GM12878 (cell line): ENCODE results near the gene N4BP2L1. TPM values are rescaled to one million over a fixed set of nuclear protein-coding genes. Genes with fewer than 3 reads are reported as not detected.

ENCODE experiments used
- ATAC-seq: fragments of 200-7000 bp; cut with Tn5 transposase; 3 replicates; pipeline ENCODE4 v1.9.1; 2020; ENCODE audit warnings: mild to moderate bottlenecking, moderate library complexity
- BruUV-seq: library from RNA; stranded (reverse); fragments of 400-500 nt; replicated peaks from 2 replicates; lab custom pipeline; 2021; lab: Mats Ljungman, UMichigan
- CTCF ChIA-PET: fragments of 300-600 bp; sonication (Branson Sonifier 250); formaldehyde crosslinking; extraction: SDS; loops from one replicate; lab custom pipeline; 2021; ENCODE audit warnings: inconsistent platforms; lab: Yijun Ruan, JAX
- POLR2A ChIA-PET: fragments of 350-600 bp; formaldehyde crosslinking; extraction: SDS; loops from one replicate; lab custom pipeline; 2021; ENCODE audit warnings: inconsistent platforms; lab: Charles Lee
- RAD21 ChIA-PET: fragments of 300-600 bp; sonication (Branson Sonifier 250); formaldehyde crosslinking; loops from one replicate; lab custom pipeline; 2023; ENCODE audit warnings: antibody characterized with exemption; ENCODE audit not compliant: unreplicated experiment; lab: Charles Lee
- SMC1A ChIA-PET: fragments of 300-600 bp; sonication (Branson Sonifier 250); formaldehyde crosslinking; loops from one replicate; lab custom pipeline; 2023; ENCODE audit not compliant: unreplicated experiment, uncharacterized antibody; lab: Charles Lee
- DNase-seq: peaks from one replicate; pipeline ENCODE4 v3.0.0-alpha.2; 2011; ENCODE audit warnings: low read depth, low spot score
- FAIRE-seq: peaks from 3 replicates; lab custom pipeline; 2011; peaks lifted over from hg19 to GRCh38; lab: Jason Lieb, UNC
- H2AFZ ChIP-seq: 2 replicates; pipeline ENCODE4 v1.6.0; 2011; ENCODE audit warnings: low read depth, low read length, control low read depth; ENCODE audit not compliant: control insufficient read depth
- H3K27ac ChIP-seq: 2 replicates; pipeline ENCODE4 v1.5.1; 2011; ENCODE audit warnings: control low read depth; ENCODE audit not compliant: control insufficient read depth, insufficient read depth
- H3K27me3 ChIP-seq, 2 experiments: replicated peaks in 1 of 2; 2 replicates each; pipeline versions ENCODE4 v1.6.0 to v1.6.1; 2011; ENCODE audit warnings: low read length in 1 of 2; ENCODE audit not compliant: control insufficient read depth in 2 of 2, insufficient read depth in 2 of 2
- H3K36me3 ChIP-seq, 2 experiments: 2 replicates each; pipeline ENCODE4 v1.5.1; 2011; ENCODE audit warnings: low read length in 1 of 2; ENCODE audit not compliant: control insufficient read depth in 2 of 2, insufficient read depth in 2 of 2
- H3K4me1 ChIP-seq: 2 replicates; pipeline ENCODE4 v1.6.1; 2011; ENCODE audit warnings: mild to moderate bottlenecking, low read length, moderate library complexity, mixed read lengths; ENCODE audit not compliant: control insufficient read depth, insufficient read depth
- H3K4me2 ChIP-seq: 2 replicates; pipeline ENCODE4 v1.6.0; 2011; ENCODE audit warnings: control low read depth; ENCODE audit not compliant: control insufficient read depth, insufficient read depth
- H3K4me3 ChIP-seq: fragments of 200-600 bp; sonication (generic); 2 replicates; pipeline ENCODE4 v1.5.1; 2016
- H3K79me2 ChIP-seq: 2 replicates; pipeline ENCODE4 v1.6.0; 2011; ENCODE audit warnings: low read length; ENCODE audit not compliant: control insufficient read depth, insufficient read depth
- H3K9ac ChIP-seq: 2 replicates; pipeline ENCODE4 v1.8.0; 2011; ENCODE audit warnings: low read length, control low read depth, mixed read lengths; ENCODE audit not compliant: control insufficient read depth, insufficient read depth
- H3K9me3 ChIP-seq: replicated peaks from 3 replicates; pipeline ENCODE4 v1.5.1; 2011; ENCODE audit warnings: mild to moderate bottlenecking, low read length; ENCODE audit not compliant: control insufficient read depth, insufficient read depth
- H4K20me1 ChIP-seq: 2 replicates; pipeline ENCODE4 v1.6.0; 2011; ENCODE audit not compliant: control insufficient read depth, insufficient read depth
- BRCA1 ChIP-seq: IDR thresholded peaks from 2 replicates; pipeline ENCODE4 v1.6.1; 2011; ENCODE audit warnings: low read depth, low read length, improper control_type of control experiment
- CREB1 ChIP-seq: IDR thresholded peaks from 2 replicates; pipeline ENCODE4 v1.6.1; 2012; ENCODE audit warnings: low read depth, mild to moderate bottlenecking, inconsistent platforms
- CREM ChIP-seq: IDR thresholded peaks from 2 replicates; pipeline ENCODE4 v1.6.1; 2014; ENCODE audit warnings: antibody characterized with exemption, low read depth
- IRF5 ChIP-seq: fragments of 450-650 bp; IDR thresholded peaks from 2 replicates; pipeline ENCODE4 v1.6.1; 2017; ENCODE audit warnings: borderline replicate concordance
- MLLT1 ChIP-seq: fragments of 450-650 bp; IDR thresholded peaks from 2 replicates; pipeline ENCODE4 v1.6.1; 2016; ENCODE audit warnings: mild to moderate bottlenecking
- NR2C1 ChIP-seq: fragments of 450-650 bp; IDR thresholded peaks from 2 replicates; pipeline ENCODE4 v1.6.1; 2017; ENCODE audit warnings: antibody characterized with exemption, mild to moderate bottlenecking, moderate library complexity
- PKNOX1 ChIP-seq: fragments of 450-650 bp; IDR thresholded peaks from 2 replicates; pipeline ENCODE4 v1.6.1; 2016; ENCODE audit warnings: mild to moderate bottlenecking
- RAD51 ChIP-seq: fragments of 450-650 bp; IDR thresholded peaks from 2 replicates; pipeline ENCODE4 v1.6.1; 2016; ENCODE audit warnings: moderate library complexity, mild to moderate bottlenecking, inconsistent platforms
- SRF ChIP-seq, 2 experiments: IDR thresholded peaks; 2 replicates each; pipeline ENCODE4 v1.6.1; 2011; ENCODE audit warnings: low read depth in 2 of 2, low read length in 2 of 2, mild to moderate bottlenecking in 1 of 2, moderate library complexity in 1 of 2
- TCF12 ChIP-seq: IDR thresholded peaks from 2 replicates; pipeline ENCODE4 v1.6.1; 2011; ENCODE audit warnings: low read depth, mild to moderate bottlenecking, low read length
- TCF7 ChIP-seq: IDR thresholded peaks from 2 replicates; pipeline ENCODE4 v1.6.1; 2014; ENCODE audit warnings: antibody characterized with exemption, borderline replicate concordance
- WGBS: methylation state at CpG from one replicate; pipeline ENCODE4 v1.1.6; 2016; ENCODE audit warnings: low lambda C conversion rate; ENCODE audit not compliant: insufficient replicate concordance, insufficient coverage; ENCODE audit errors: missing lambda C conversion rate; 5-methylcytosine and 5-hydroxymethylcytosine counted together
- in situ Hi-C: fragments of 300-500 bp; cut with MboI; formaldehyde crosslinking; loops from 9 replicates; pipeline ENCODE4 v1.14.3; 2018; ENCODE audit warnings: mixed read lengths
- intact Hi-C: fragments of 100-400 bp; cut with micrococcal nuclease; formaldehyde crosslinking; loops from one replicate; pipeline ENCODE4 v1.14.2; 2022; ENCODE audit not compliant: unreplicated experiment
- polyA plus RNA-seq, 11 experiments: library from polyadenylated mRNA; depleted of rRNA in 4 of 11; unstranded in 6 of 11; stranded (reverse) in 5 of 11; fragments of >200 nt; fragmentation: Nextera tagmentation in 4 of 11; fragmentation: Illumina TruSeq in 1 of 11; extraction: Ambion mirVana in 4 of 11; extraction: Trizol in 1 of 11; gene quantifications; 1 replicate in 1 of 11; 2 replicates in 10 of 11; pipeline versions ENCODE4 v1.2.1 to v1.2.3, GENCODE V29; 2011 to 2016; ENCODE audit warnings: inconsistent platforms in 2 of 11, missing spikeins in 2 of 11, low read depth in 1 of 11
- total RNA-seq, 4 experiments: library from RNA; depleted of rRNA in 3 of 4; stranded (reverse); fragments of >200 nt in 3 of 4; fragmentation: Illumina TruSeq in 1 of 4; extraction: Trizol in 1 of 4; gene quantifications; 2 replicates each; pipeline versions ENCODE4 v1.2.1 to v1.2.3, GENCODE V29; 2013 to 2021
- TF ChIP-seq, protein P1 (sequence below): fragments of 450-650 bp; formaldehyde crosslinking; IDR thresholded peaks from 2 replicates; pipeline ENCODE4 v1.4.0; 2020; ENCODE audit warnings: mild to moderate bottlenecking, moderate library complexity

Gene N4BP2L1
- total and polyA plus RNA-seq, 10 of the 15 experiments (the other 5 are each of a cell fraction or from before 2014, with no cell fraction given): 3.3 to 42.5 (median 16.2) TPM

- TF ChIP-seq CREB1: no peak
These were observed 43.4 kb upstream of the N4BP2L1 start (continued) for GRCh38 chr13:32471187-32471922.

GRCh38 chr13:32468502-32469142, 40.7 kb upstream of the N4BP2L1 start:
- ChIA-PET POLR2A (no interaction called here), RAD21 (interaction anchor here (4.3 kb wide), 1 partner anchor 112 kb away, joined by 26 read pairs; no protein-coding TSS in a partner anchor), CTCF (interaction anchor here (0.6 to 3.6 kb wide), 6 partner anchors 35 to 1076 kb away, joined by 3 to 47 read pairs (median 4); no protein-coding TSS in a partner anchor), SMC1A (interaction anchor here (0.6 to 3.6 kb wide), 3 partner anchors 14 to 112 kb away, joined by 3 to 19 read pairs (median 3); no protein-coding TSS in a partner anchor)
- peaks cover 16% of the 10 kb centered on the region for H3K4me1 ChIP-seq
- H3K27ac ChIP-seq: no peak overlapping the region
- in situ Hi-C loops: no loop called here
- ATAC-seq: no peak
- H4K20me1 ChIP-seq: no peaks in the 10 kb centered on the region
- no peak for DNase-seq
- no peaks in the 10 kb centered on the region for H3K36me3 ChIP-seq
- H3K79me2 ChIP-seq: no peaks in the 10 kb centered on the region
- no peak overlapping the region for H3K4me2 ChIP-seq
- intact Hi-C loops: no loop called here
- H3K9me3 ChIP-seq: no peaks in the 10 kb centered on the region
- 89% methylated on average over 6 of the region's 6 CpGs for WGBS
- H3K9ac ChIP-seq: no peak overlapping the region
- H3K4me3 ChIP-seq: no peak overlapping the region
- H2AFZ ChIP-seq: no peak overlapping the region
- FAIRE-seq: no peak
- H3K27me3 ChIP-seq: no peaks in the 10 kb centered on the region
- no TSS peak for BruUV-seq
- TF ChIP-seq TCF12 (no peak), NR2C1 (no peak), PKNOX1 (no peak), RAD51 (no peak), BRCA1 (no peak), CREM (no peak), TCF7 (no peak), IRF5 (no peak), SRF (IDR thresholded peaks at IDR 0.05; ENCODE audit: low read depth in 2 of 2, low read length in 2 of 2) (no peak), MLLT1 (no peak)
- TF ChIP-seq, protein P1, sequence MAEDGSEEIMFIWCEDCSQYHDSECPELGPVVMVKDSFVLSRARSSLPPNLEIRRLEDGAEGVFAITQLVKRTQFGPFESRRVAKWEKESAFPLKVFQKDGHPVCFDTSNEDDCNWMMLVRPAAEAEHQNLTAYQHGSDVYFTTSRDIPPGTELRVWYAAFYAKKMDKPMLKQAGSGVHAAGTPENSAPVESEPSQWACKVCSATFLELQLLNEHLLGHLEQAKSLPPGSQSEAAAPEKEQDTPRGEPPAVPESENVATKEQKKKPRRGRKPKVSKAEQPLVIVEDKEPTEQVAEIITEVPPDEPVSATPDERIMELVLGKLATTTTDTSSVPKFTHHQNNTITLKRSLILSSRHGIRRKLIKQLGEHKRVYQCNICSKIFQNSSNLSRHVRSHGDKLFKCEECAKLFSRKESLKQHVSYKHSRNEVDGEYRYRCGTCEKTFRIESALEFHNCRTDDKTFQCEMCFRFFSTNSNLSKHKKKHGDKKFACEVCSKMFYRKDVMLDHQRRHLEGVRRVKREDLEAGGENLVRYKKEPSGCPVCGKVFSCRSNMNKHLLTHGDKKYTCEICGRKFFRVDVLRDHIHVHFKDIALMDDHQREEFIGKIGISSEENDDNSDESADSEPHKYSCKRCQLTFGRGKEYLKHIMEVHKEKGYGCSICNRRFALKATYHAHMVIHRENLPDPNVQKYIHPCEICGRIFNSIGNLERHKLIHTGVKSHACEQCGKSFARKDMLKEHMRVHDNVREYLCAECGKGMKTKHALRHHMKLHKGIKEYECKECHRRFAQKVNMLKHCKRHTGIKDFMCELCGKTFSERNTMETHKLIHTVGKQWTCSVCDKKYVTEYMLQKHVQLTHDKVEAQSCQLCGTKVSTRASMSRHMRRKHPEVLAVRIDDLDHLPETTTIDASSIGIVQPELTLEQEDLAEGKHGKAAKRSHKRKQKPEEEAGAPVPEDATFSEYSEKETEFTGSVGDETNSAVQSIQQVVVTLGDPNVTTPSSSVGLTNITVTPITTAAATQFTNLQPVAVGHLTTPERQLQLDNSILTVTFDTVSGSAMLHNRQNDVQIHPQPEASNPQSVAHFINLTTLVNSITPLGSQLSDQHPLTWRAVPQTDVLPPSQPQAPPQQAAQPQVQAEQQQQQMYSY (CRISPR knock-in tag): no peak
